ENCODE data around the gene TFDP2.

DNA sequence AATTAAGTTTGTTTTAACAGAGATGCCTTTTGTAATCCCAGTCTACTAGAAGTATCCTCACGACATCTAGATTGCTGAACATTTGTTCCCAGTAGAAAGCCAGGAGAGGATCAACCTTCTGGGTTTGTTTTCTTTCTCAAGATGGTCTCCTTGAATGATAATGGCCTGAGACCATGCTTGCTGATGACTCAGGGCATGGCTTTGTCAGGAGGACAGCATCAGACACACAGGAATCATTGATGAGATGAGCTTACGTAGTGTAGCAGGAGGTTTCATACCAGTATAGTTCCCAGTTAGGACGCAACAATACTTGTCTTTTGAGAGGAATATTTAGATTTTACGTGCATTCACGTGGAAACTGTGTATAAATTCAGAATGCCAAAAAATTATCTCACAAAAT lies 234.3 kb downstream of the TFDP2 start:
- TF ChIP-seq, protein P1, sequence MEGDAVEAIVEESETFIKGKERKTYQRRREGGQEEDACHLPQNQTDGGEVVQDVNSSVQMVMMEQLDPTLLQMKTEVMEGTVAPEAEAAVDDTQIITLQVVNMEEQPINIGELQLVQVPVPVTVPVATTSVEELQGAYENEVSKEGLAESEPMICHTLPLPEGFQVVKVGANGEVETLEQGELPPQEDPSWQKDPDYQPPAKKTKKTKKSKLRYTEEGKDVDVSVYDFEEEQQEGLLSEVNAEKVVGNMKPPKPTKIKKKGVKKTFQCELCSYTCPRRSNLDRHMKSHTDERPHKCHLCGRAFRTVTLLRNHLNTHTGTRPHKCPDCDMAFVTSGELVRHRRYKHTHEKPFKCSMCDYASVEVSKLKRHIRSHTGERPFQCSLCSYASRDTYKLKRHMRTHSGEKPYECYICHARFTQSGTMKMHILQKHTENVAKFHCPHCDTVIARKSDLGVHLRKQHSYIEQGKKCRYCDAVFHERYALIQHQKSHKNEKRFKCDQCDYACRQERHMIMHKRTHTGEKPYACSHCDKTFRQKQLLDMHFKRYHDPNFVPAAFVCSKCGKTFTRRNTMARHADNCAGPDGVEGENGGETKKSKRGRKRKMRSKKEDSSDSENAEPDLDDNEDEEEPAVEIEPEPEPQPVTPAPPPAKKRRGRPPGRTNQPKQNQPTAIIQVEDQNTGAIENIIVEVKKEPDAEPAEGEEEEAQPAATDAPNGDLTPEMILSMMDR (IDR thresholded peaks at IDR 0.05): no peak
- no peak for TF ChIP-seq ZFX (IDR thresholded peaks at IDR 0.05; ENCODE audit: borderline replicate concordance)

All from 22Rv1 (cell line).